Prostate gland (tissue), 2 donors: ENCODE results near the gene NGB. TPM values are rescaled to one million over a fixed set of nuclear protein-coding genes. Genes with fewer than 3 reads are reported as not detected.

Experiments used
- DNase-seq: peaks from one replicate; pipeline ENCODE4 v3.0.0-alpha.2; 2019; ENCODE audit warnings: low spot score
- H3K27ac ChIP-seq, 2 donors: fragments of 200-600 bp; sonication (generic); 2 replicates each; pipeline ENCODE4 v1.5.1; 2017 to 2019
- H3K27me3 ChIP-seq: fragments of 200-600 bp; sonication (generic); replicated peaks from 2 replicates; pipeline ENCODE4 v1.5.1; 2019; ENCODE audit not compliant: insufficient read depth
- H3K36me3 ChIP-seq, 2 donors: fragments of 200-600 bp; sonication (generic); 1 replicate in 1 of 2; 2 replicates in 1 of 2; pipeline versions ENCODE4 v1.5.1 to v1.8.1; 2017 to 2019
- H3K4me1 ChIP-seq: fragments of 200-600 bp; sonication (generic); replicated peaks from 2 replicates; pipeline ENCODE4 v1.5.1; 2019
- H3K4me3 ChIP-seq, 2 donors: fragments of 200-600 bp; sonication (generic); 2 replicates each; pipeline ENCODE4 v1.5.1; 2017 to 2019
- H3K9me3 ChIP-seq: fragments of 200-600 bp; sonication (generic); 2 replicates; pipeline ENCODE4 v1.5.1; 2017
- CTCF ChIP-seq, 4 experiments: fragments of 200-600 bp in 2 of 4; fragments of 450-650 bp in 2 of 4; sonication (generic) in 2 of 4; IDR thresholded peaks; 1 replicate in 3 of 4; 2 replicates in 1 of 4; pipeline ENCODE4 v1.5.1; 2016 to 2019; ENCODE audit warnings: antibody characterized with exemption in 4 of 4, mild to moderate bottlenecking in 2 of 4, moderate library complexity in 2 of 4
- POLR2A ChIP-seq: fragments of 450-650 bp; IDR thresholded peaks from one replicate; pipeline ENCODE4 v1.6.1; 2016; ENCODE audit warnings: antibody characterized with exemption, mild to moderate bottlenecking
- POLR2AphosphoS5 ChIP-seq: sonication (generic); formaldehyde crosslinking; IDR thresholded peaks from one replicate; pipeline ENCODE4 v1.6.1; 2017; ENCODE audit warnings: antibody characterized with exemption
- WGBS: methylation state at CpG from one replicate; pipeline ENCODE4 v1.1.5; 2018; 5-methylcytosine and 5-hydroxymethylcytosine counted together
- intact Hi-C: fragments of 100-400 bp; cut with DNase I; formaldehyde crosslinking; loops from one replicate; pipeline ENCODE4 v1.14.2; 2022
- total RNA-seq, 2 donors: library from RNA; depleted of rRNA; stranded (reverse); fragments of >200 nt; gene quantifications; one replicate each; pipeline ENCODE4 v1.1.0, GENCODE V29; 2016

NGB gene
- total RNA-seq, 2 donors from 2014 or later, result 0.91 TPM; not detected in 1

DNA sequence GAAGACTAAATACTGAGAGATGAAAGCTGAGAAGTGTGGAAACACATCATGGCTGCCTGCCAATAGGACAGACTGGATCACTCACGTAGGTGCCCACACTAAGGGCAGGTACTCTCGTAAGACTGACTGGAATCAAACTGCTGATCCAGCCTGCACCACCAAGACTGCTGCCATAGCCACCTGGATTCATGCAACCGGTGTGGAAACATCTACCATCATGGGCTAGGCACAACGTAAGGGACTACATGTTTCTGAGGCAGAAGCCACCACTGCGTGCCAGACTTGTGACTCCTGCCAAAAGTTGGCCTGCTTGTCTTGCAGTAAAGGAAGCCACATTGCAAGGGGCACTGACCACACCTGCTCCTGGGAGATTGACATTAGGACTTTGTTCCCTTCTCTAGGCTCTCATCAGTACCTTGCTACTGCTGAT is 45.9 kb upstream of the NGB start:
- no peaks in the 10 kb centered on the region for H3K27me3 ChIP-seq
- WGBS, result 45% methylated on average over 5 of the region's 5 CpGs
- H3K4me1 ChIP-seq, result peaks cover 20% of the 10 kb centered on the region
- no peak overlapping the region for H3K4me3 ChIP-seq
- H3K27ac ChIP-seq, result peak overlapping the region in 1 of 2 donors; percentile 22
- TF ChIP-seq POLR2AphosphoS5 (no peak), POLR2A (no peak), CTCF (IDR thresholded peaks at IDR 0.05) (no peak)
- H3K36me3 ChIP-seq, result no peaks in the 10 kb centered on the region
- intact Hi-C loops, result loop anchor here (10.0 kb wide), 2 partner anchors 388 to 442 kb away; partner anchors contain the start of genes ALKBH1 and SLIRP
- no peaks in the 10 kb centered on the region for H3K9me3 ChIP-seq
- peak; percentile 46 for DNase-seq

- intact Hi-C loops, result loop anchor here (10.0 kb wide), 2 partner anchors 389 to 441 kb away; partner anchors contain the start of genes ALKBH1 and SLIRP
- TF ChIP-seq CTCF (IDR thresholded peaks at IDR 0.05) (no peak), POLR2A (no peak), POLR2AphosphoS5 (no peak)
- peaks cover 20% of the 10 kb centered on the region for H3K4me1 ChIP-seq
- no peak overlapping the region for H3K4me3 ChIP-seq
- DNase-seq, result no peak
- 37% methylated on average over 1 of the region's 1 CpG for WGBS
- no peaks in the 10 kb centered on the region for H3K36me3 ChIP-seq
- no peaks in the 10 kb centered on the region for H3K27me3 ChIP-seq
- no peak overlapping the region for H3K27ac ChIP-seq
- no peaks in the 10 kb centered on the region for H3K9me3 ChIP-seq
Observed at GRCh38 chr14:77316195-77316505, 45.1 kb upstream of the NGB start.

- DNase-seq, result no peak
- 59% methylated on average over 10 of the region's 10 CpGs for WGBS
- Histone ChIP-seq H3K4me3 (no peak overlapping the region), H3K27me3 (no peaks in the 10 kb centered on the region), H3K27ac (peak overlapping the region; percentile 61 to 64), H3K36me3 (no peaks in the 10 kb centered on the region), H3K4me1 (peaks cover 20% of the 10 kb centered on the region), H3K9me3 (no peaks in the 10 kb centered on the region)
- intact Hi-C loops, result loop anchor here (2.0 to 10.0 kb wide), 3 partner anchors 160 to 440 kb away; partner anchors contain the start of genes ALKBH1 and SLIRP
- TF ChIP-seq POLR2AphosphoS5 (no peak), POLR2A (no peak), CTCF (IDR thresholded peaks at IDR 0.05) (no peak)
Observed at GRCh38 chr14:77314539-77315457, 43.8 kb upstream of the NGB start.

DNA sequence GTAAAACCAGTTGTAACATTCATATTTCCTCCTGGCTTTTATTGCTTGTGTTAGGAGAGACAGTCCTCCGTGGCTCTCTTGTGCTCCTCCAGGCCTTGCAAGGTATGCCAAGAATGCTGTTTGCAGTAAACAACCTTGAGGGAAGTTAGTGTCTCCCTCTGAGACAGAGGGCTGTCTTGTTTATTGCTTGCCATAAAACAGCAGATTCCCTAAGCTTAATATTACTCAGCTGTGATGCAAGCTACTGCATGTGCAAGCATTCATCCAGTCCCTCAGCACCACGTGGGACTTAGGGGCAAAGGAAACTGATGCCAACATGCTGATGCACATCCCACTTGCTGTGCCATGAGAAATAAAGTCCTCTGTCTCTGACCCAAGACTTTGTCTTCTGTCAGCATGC is 43.0 kb upstream of the NGB start:
- intact Hi-C loops, result loop anchor here (2.0 to 10.0 kb wide), 3 partner anchors 159 to 439 kb away; partner anchors contain the start of genes ALKBH1 and SLIRP
- WGBS, result 5% methylated on average over 2 of the region's 2 CpGs
- peaks cover 20% of the 10 kb centered on the region for H3K4me1 ChIP-seq
- peak; percentile 55 for DNase-seq
- no peaks in the 10 kb centered on the region for H3K9me3 ChIP-seq
- TF ChIP-seq POLR2A (no peak), CTCF (IDR thresholded peaks at IDR 0.05) (no peak), POLR2AphosphoS5 (peak; percentile 75)
- no peaks in the 10 kb centered on the region for H3K36me3 ChIP-seq
- H3K27me3 ChIP-seq, result no peaks in the 10 kb centered on the region
- H3K27ac ChIP-seq, result peak overlapping the region; percentile 61 to 64
- H3K4me3 ChIP-seq, result no peak overlapping the region
